Measurements from ENCODE around the gene BBX. TPM values are rescaled to one million over a fixed set of nuclear protein-coding genes. Genes with fewer than 3 reads are reported as not detected.

Gene BBX
- total RNA-seq, 1 donor from 2014 or later: 90.3 TPM

DNA sequence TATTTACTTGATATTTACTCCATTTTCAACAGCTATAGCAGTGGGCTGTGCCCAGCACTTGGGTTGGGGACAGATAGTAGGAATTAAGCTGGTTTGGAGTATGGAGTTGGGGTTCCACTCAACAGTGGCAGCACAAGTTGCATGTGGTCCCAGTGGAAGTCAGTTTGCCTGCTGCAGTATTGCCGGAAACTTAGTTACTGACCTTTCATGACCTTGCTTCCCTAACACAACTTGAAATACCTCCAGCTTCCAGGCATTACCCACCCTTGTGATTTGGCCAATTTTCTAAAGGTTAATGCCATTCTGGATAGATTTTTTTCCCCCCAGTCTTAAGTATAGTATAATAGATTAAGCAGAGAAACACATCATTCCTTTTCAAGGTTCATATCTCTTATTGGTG is 68.0 kb downstream of the BBX start:
- Mint-ChIP-seq H3K4me3 (no peak overlapping the region), H3K4me1 (peaks cover 15% of the 10 kb centered on the region), H3K9me3 (no peaks in the 10 kb centered on the region), H3K27me3 (ENCODE audit: low read depth) (no peaks in the 10 kb centered on the region), H3K36me3 (peaks cover 4% of the 10 kb centered on the region), H3K27ac (no peak overlapping the region)
- DNase-seq (ENCODE audit: low spot score in 2 of 2, unreplicated experiment in 2 of 2): no peak
- TF ChIP-seq, protein P1, sequence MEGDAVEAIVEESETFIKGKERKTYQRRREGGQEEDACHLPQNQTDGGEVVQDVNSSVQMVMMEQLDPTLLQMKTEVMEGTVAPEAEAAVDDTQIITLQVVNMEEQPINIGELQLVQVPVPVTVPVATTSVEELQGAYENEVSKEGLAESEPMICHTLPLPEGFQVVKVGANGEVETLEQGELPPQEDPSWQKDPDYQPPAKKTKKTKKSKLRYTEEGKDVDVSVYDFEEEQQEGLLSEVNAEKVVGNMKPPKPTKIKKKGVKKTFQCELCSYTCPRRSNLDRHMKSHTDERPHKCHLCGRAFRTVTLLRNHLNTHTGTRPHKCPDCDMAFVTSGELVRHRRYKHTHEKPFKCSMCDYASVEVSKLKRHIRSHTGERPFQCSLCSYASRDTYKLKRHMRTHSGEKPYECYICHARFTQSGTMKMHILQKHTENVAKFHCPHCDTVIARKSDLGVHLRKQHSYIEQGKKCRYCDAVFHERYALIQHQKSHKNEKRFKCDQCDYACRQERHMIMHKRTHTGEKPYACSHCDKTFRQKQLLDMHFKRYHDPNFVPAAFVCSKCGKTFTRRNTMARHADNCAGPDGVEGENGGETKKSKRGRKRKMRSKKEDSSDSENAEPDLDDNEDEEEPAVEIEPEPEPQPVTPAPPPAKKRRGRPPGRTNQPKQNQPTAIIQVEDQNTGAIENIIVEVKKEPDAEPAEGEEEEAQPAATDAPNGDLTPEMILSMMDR (IDR thresholded peaks at IDR 0.05; ENCODE audit: unreplicated experiment): no peak

DNA sequence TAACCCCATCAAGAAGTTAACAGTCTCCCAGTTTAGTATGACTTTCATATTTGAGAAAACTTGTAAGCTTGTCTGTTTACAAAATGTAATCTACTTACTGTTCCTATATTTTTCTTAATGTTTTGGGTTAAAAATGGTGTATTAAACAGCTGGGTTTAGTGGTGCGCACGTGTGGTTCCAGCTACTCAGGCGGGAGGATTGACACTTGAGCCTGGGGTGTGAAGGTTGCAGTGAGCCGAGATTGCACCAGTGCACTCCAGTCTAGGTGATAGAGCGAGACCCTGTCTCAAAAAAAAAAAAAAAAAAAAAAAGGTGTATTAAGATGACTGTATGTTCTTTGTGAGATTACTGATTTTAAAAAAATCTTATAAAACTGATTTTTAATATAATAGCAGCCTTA is 69.3 kb downstream of the BBX start:
- H3K4me3 Mint-ChIP-seq: no peak overlapping the region
- H3K27ac Mint-ChIP-seq: no peak overlapping the region
- peaks cover 4% of the 10 kb centered on the region for H3K36me3 Mint-ChIP-seq

DNA sequence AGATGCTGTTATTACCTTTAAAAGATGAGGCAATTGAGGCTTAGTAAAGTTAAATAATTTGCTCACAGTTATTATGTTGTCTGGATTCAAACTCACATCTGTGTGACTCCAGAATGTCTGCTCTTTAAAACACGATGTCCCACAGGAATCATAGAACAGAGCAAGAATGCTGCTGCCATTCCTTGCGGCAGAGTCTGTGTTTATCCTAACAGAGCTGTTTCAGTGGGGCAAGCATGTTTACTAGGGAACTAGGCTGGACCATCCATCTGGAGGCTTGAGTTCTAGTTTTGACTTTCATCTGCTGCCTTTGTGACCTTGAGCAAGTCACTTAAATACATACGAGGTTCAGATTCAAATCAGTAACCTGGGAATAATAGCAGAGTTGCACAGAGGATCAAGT is 72.1 kb downstream of the BBX start:
- H3K4me3 Mint-ChIP-seq: no peak overlapping the region
- no peak overlapping the region for H3K27ac Mint-ChIP-seq
- TF ChIP-seq, protein P1 (IDR thresholded peaks at IDR 0.05; ENCODE audit: unreplicated experiment): no peak
- H3K4me1 Mint-ChIP-seq: peaks cover 28% of the 10 kb centered on the region
- H3K36me3 Mint-ChIP-seq: no peaks in the 10 kb centered on the region
- no peak for DNase-seq (ENCODE audit: low spot score in 2 of 2, unreplicated experiment in 2 of 2)
- no peaks in the 10 kb centered on the region for H3K27me3 Mint-ChIP-seq (ENCODE audit: low read depth)
- no peaks in the 10 kb centered on the region for H3K9me3 Mint-ChIP-seq

More for the DNA sequence above, 69.3 kb downstream of the BBX start:
- no peaks in the 10 kb centered on the region for H3K27me3 Mint-ChIP-seq (ENCODE audit: low read depth)
- peaks cover 15% of the 10 kb centered on the region for H3K4me1 Mint-ChIP-seq
- TF ChIP-seq, protein P1 (IDR thresholded peaks at IDR 0.05; ENCODE audit: unreplicated experiment): no peak
- no peak for DNase-seq (ENCODE audit: low spot score in 2 of 2, unreplicated experiment in 2 of 2)
- no peaks in the 10 kb centered on the region for H3K9me3 Mint-ChIP-seq

DNA sequence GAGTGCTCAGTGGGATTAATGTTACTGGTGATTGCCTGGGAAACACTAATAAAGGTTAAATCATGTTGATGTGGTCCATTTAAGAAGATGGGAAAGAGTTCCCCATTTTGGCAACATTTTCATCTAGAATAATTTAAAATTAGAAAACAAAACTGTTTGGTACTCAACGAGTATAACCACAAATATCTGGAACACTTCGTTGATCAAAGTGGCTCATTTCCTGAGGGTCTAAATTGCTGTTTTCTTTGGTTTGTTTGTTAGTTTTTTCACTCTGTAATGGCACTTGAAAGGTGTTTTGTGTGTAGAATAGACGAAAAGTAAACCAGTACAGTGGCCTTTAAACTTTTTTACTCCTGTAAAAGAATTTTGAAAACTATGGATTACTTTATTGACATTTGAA is 73.9 kb downstream of the BBX start:
- peaks cover 4% of the 10 kb centered on the region for H3K9me3 Mint-ChIP-seq
- peaks cover 7% of the 10 kb centered on the region for H3K36me3 Mint-ChIP-seq
- no peak for DNase-seq (ENCODE audit: low spot score in 2 of 2, unreplicated experiment in 2 of 2)
- no peaks in the 10 kb centered on the region for H3K27me3 Mint-ChIP-seq (ENCODE audit: low read depth)
- H3K4me1 Mint-ChIP-seq: peaks cover 32% of the 10 kb centered on the region
- H3K27ac Mint-ChIP-seq: no peak overlapping the region
- TF ChIP-seq, protein P1 (IDR thresholded peaks at IDR 0.05; ENCODE audit: unreplicated experiment): no peak
- H3K4me3 Mint-ChIP-seq: no peak overlapping the region

DNA sequence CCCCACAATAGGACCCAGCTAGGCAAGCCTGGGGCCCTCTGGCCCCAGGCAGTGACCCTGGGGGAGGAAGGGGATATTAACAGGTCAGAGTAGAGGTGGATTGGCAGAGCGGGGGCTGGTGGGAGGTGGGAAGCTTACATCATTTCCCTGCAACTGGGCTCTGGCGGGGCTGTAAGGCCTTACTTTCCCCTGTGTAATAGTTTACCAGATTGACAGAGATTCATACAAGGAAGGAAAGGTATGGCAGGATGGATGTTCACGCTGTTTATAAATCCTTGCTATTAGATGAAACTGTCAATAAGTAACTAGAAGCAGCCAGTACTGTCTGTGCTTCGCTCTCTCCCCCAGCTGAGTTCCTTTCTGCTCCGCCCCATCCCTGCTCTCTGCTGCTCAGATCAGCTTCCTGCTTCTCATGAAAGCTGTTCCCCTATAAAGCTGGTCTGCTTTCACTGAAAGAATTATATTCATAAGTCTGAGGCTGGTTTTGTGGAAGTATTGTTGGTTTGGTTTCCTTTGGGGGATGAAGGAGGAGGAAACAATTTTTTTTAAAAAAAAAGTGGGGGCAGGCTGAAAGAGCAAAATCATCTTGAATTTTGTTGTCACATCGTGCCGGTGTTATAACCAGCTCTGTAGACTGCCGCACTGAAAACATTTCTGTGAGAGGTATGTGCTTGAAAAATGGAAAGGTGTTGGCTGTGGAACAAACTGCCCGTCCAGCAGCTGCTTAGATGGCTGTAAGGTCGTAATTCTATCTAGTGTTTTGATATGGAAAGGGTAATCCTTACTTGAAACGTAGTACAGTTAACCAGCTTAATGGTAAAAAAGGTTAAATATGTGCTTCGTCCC is 76.4 kb downstream of the BBX start:
- H3K4me3 Mint-ChIP-seq: peak overlapping the region; percentile 51
- peaks cover 26% of the 10 kb centered on the region for H3K4me1 Mint-ChIP-seq
- TF ChIP-seq, protein P1 (IDR thresholded peaks at IDR 0.05; ENCODE audit: unreplicated experiment): no peak
- H3K27ac Mint-ChIP-seq: peak overlapping the region; percentile 84
- H3K9me3 Mint-ChIP-seq: peaks cover 14% of the 10 kb centered on the region
- DNase-seq (ENCODE audit: low spot score in 2 of 2, unreplicated experiment in 2 of 2): no peak
- no peaks in the 10 kb centered on the region for H3K27me3 Mint-ChIP-seq (ENCODE audit: low read depth)
- peaks cover 18% of the 10 kb centered on the region for H3K36me3 Mint-ChIP-seq
